CD14-positive monocyte (primary cell): ENCODE data around the gene WWC2. TPM values are rescaled to one million over a fixed set of nuclear protein-coding genes. Genes with fewer than 3 reads are reported as not detected.

ENCODE experiments used
- DNase-seq, 3 donors: peaks; one replicate each; pipeline ENCODE4 v3.0.0-alpha.2; 2011 to 2022
- H2AFZ ChIP-seq: 2 replicates; pipeline ENCODE4 v1.6.0; 2012; ENCODE audit warnings: mild to moderate bottlenecking, low read depth, low read length, inconsistent platforms; ENCODE audit not compliant: insufficient read depth, poor library complexity, severe bottlenecking
- H3K27ac ChIP-seq, 2 donors: 1 replicate in 1 of 2; 2 replicates in 1 of 2; pipeline ENCODE4 v1.5.1; 2012 to 2013; ENCODE audit warnings: low read length in 2 of 2, control low read depth in 1 of 2, inconsistent platforms in 1 of 2, low read depth in 1 of 2, mild to moderate bottlenecking in 1 of 2
- H3K27me3 ChIP-seq, 2 donors: one replicate each; pipeline versions ENCODE4 v1.6.0 to v1.6.1; 2011 to 2013; ENCODE audit warnings: low read length in 2 of 2; ENCODE audit not compliant: control insufficient read depth in 2 of 2, insufficient read depth in 2 of 2
- H3K36me3 ChIP-seq, 2 donors: replicated peaks in 1 of 2; 1 replicate in 1 of 2; 2 replicates in 1 of 2; pipeline versions ENCODE4 v1.5.1 to v1.6.1; 2012 to 2013; ENCODE audit warnings: low read length in 2 of 2, control low read depth in 1 of 2, inconsistent platforms in 1 of 2, mild to moderate bottlenecking in 1 of 2; ENCODE audit not compliant: insufficient read depth in 2 of 2, control insufficient read depth in 1 of 2
- H3K4me1 ChIP-seq, 2 donors: 1 replicate in 1 of 2; 2 replicates in 1 of 2; pipeline versions ENCODE4 v1.5.1 to v1.6.1; 2012 to 2013; ENCODE audit warnings: low read length in 2 of 2, control low read depth in 1 of 2, inconsistent platforms in 1 of 2, mild to moderate bottlenecking in 1 of 2, moderate library complexity in 1 of 2; ENCODE audit not compliant: insufficient read depth in 2 of 2, control insufficient read depth in 1 of 2
- H3K4me2 ChIP-seq: replicated peaks from 2 replicates; pipeline ENCODE3; 2012; ENCODE audit warnings: low read length, moderate library complexity, mild to moderate bottlenecking; ENCODE audit not compliant: poor library complexity, severe bottlenecking; ENCODE audit errors: extremely low read depth
- H3K4me3 ChIP-seq, 3 experiments: fragments of 200-600 bp in 1 of 3; sonication (generic) in 1 of 3; replicated peaks in 1 of 3; 1 replicate in 2 of 3; 2 replicates in 1 of 3; pipeline ENCODE4 v1.5.1; 2011 to 2013; ENCODE audit warnings: low read length in 3 of 3, mild to moderate bottlenecking in 3 of 3, control low read depth in 2 of 3, low read depth in 2 of 3, inconsistent platforms in 1 of 3, moderate library complexity in 1 of 3
- H3K79me2 ChIP-seq: 2 replicates; pipeline ENCODE4 v1.6.0; 2012; ENCODE audit warnings: mild to moderate bottlenecking, control low read depth, inconsistent platforms, low read length, moderate library complexity; ENCODE audit not compliant: insufficient read depth
- H3K9ac ChIP-seq: 2 replicates; pipeline ENCODE4 v1.6.0; 2017; ENCODE audit warnings: low read length, mild to moderate bottlenecking; ENCODE audit not compliant: insufficient read depth, poor library complexity, severe bottlenecking
- H3K9me3 ChIP-seq, 2 donors: replicated peaks in 1 of 2; 1 replicate in 1 of 2; 2 replicates in 1 of 2; pipeline versions ENCODE4 v1.5.1 to v1.6.1; 2012 to 2013; ENCODE audit warnings: low read length in 2 of 2, control low read depth in 1 of 2; ENCODE audit not compliant: control insufficient read depth in 1 of 2, insufficient read depth in 1 of 2
- H4K20me1 ChIP-seq: 2 replicates; pipeline ENCODE4 v1.6.0; 2012; ENCODE audit warnings: mild to moderate bottlenecking, low read length, control low read depth, moderate library complexity; ENCODE audit not compliant: insufficient read depth
- H3K27ac Mint-ChIP-seq, 7 donors: one replicate each; pipeline ENCODE4 v1.8.0; 2020; ENCODE audit warnings: mild to moderate bottlenecking in 7 of 7, mixed read lengths in 7 of 7, moderate library complexity in 6 of 7, inconsistent platforms in 2 of 7
- H3K27me3 Mint-ChIP-seq, 3 donors: one replicate each; pipeline ENCODE4 v1.8.0; 2021 to 2022; ENCODE audit warnings: low read depth in 3 of 3, mild to moderate bottlenecking in 3 of 3, mixed read lengths in 3 of 3, moderate library complexity in 3 of 3, inconsistent platforms in 1 of 3
- H3K36me3 Mint-ChIP-seq, 2 donors: one replicate each; pipeline ENCODE4 v1.8.0; 2020; ENCODE audit warnings: mixed read lengths in 2 of 2, inconsistent platforms in 1 of 2, mild to moderate bottlenecking in 1 of 2
- H3K4me1 Mint-ChIP-seq: one replicate; pipeline ENCODE4 v1.8.0; 2020; ENCODE audit warnings: mild to moderate bottlenecking, mixed read lengths
- H3K4me3 Mint-ChIP-seq, 2 donors: one replicate each; pipeline ENCODE4 v1.8.0; 2020; ENCODE audit warnings: mild to moderate bottlenecking in 2 of 2, mixed read lengths in 2 of 2, moderate library complexity in 1 of 2
- H3K9me3 Mint-ChIP-seq, 7 donors: one replicate each; pipeline ENCODE4 v1.8.0; 2020 to 2022; ENCODE audit warnings: mixed read lengths in 7 of 7, mild to moderate bottlenecking in 6 of 7, moderate library complexity in 6 of 7, inconsistent platforms in 2 of 7
- CTCF ChIP-seq: fragments of 200-600 bp; IDR thresholded peaks from one replicate; pipeline ENCODE4 v1.8.0; 2022; ENCODE audit warnings: antibody characterized with exemption, mild to moderate bottlenecking
- WGBS: methylation state at CpG from one replicate; pipeline ENCODE4 v1.1.5; 2013; ENCODE audit warnings: missing lambda C conversion rate; ENCODE audit not compliant: insufficient coverage; 5-methylcytosine and 5-hydroxymethylcytosine counted together
- intact Hi-C, 2 donors: fragments of 100-400 bp; cut with micrococcal nuclease; formaldehyde crosslinking; loops; one replicate each; pipeline versions ENCODE4 v1.15.0 to v1.15.1; 2023
- polyA plus RNA-seq, 3 donors: library from polyadenylated mRNA; depleted of rRNA in 1 of 3; unstranded in 2 of 3; stranded (reverse) in 1 of 3; fragments of 300-500 nt in 2 of 3; fragments of >200 nt in 1 of 3; fragmentation: Illumina TruSeq in 2 of 3; gene quantifications; 1 replicate in 2 of 3; 2 replicates in 1 of 3; pipeline ENCODE4 v1.2.3, GENCODE V29; 2012 to 2021

Gene WWC2
- polyA plus RNA-seq, 3 donors = 1.9 to 3.8 (median 2.9) TPM

GRCh38 chr4:183190900-183191527 lies 92.0 kb downstream of the WWC2 start:
- no peaks in the 10 kb centered on the region for H4K20me1 ChIP-seq
- H3K9me3 ChIP-seq = no peaks in the 10 kb centered on the region
- H3K36me3 ChIP-seq = no peaks in the 10 kb centered on the region
- Mint-ChIP-seq H3K4me1 (peaks cover 26% of the 10 kb centered on the region), H3K27ac (no peak overlapping the region), H3K27me3 (peaks cover 0 to 2% (median 0%) of the 10 kb centered on the region in 3 donors), H3K4me3 (no peak overlapping the region), H3K36me3 (peaks cover 0 to 4% of the 10 kb centered on the region in 2 donors), H3K9me3 (peaks cover 0 to 2% (median 0%) of the 10 kb centered on the region in 7 donors)
- no peak overlapping the region for H3K27ac ChIP-seq
- no CpG with 5 or more reads among the region's 4 CpGs for WGBS
- H3K27me3 ChIP-seq = no peaks in the 10 kb centered on the region
- no peak overlapping the region for H3K4me2 ChIP-seq
- intact Hi-C loops = no loop called here
- H3K79me2 ChIP-seq = no peaks in the 10 kb centered on the region
- H2AFZ ChIP-seq = no peak overlapping the region
- no peak overlapping the region for H3K9ac ChIP-seq
- H3K4me1 ChIP-seq = peaks cover 7 to 10% of the 10 kb centered on the region in 2 donors
- no peak overlapping the region for H3K4me3 ChIP-seq
- TF ChIP-seq CTCF = no peak
- DNase-seq = no peak

- Histone ChIP-seq H3K36me3 (no peaks in the 10 kb centered on the region), H3K4me1 (peaks cover 7 to 10% of the 10 kb centered on the region in 2 donors), H3K9ac (no peak overlapping the region), H3K27me3 (no peaks in the 10 kb centered on the region), H4K20me1 (no peaks in the 10 kb centered on the region), H3K79me2 (no peaks in the 10 kb centered on the region), H3K9me3 (no peaks in the 10 kb centered on the region), H3K27ac (no peak overlapping the region), H3K4me2 (no peak overlapping the region), H3K4me3 (no peak overlapping the region), H2AFZ (no peak overlapping the region)
- Mint-ChIP-seq H3K4me1 (peaks cover 26% of the 10 kb centered on the region), H3K4me3 (no peak overlapping the region), H3K27me3 (peaks cover 0 to 2% (median 0%) of the 10 kb centered on the region in 3 donors), H3K9me3 (peaks cover 0 to 2% (median 0%) of the 10 kb centered on the region in 7 donors), H3K36me3 (peaks cover 0 to 4% of the 10 kb centered on the region in 2 donors), H3K27ac (no peak overlapping the region)
- WGBS = 93% methylated on average over 4 of the region's 5 CpGs
- intact Hi-C loops = no loop called here
- no peak for TF ChIP-seq CTCF
- DNase-seq = no peak
Observed at GRCh38 chr4:183191630-183192029, 92.6 kb downstream of the WWC2 start.
